ENCODE results near the gene SLC8A2. TPM values are rescaled to one million over a fixed set of nuclear protein-coding genes. Genes with fewer than 3 reads are reported as not detected.

The SLC8A2 gene
- total and polyA plus RNA-seq, 2 donors (not counting 1 experiment from before 2014, with no cell fraction given), result 0.07 TPM; not detected in 1

DNA sequence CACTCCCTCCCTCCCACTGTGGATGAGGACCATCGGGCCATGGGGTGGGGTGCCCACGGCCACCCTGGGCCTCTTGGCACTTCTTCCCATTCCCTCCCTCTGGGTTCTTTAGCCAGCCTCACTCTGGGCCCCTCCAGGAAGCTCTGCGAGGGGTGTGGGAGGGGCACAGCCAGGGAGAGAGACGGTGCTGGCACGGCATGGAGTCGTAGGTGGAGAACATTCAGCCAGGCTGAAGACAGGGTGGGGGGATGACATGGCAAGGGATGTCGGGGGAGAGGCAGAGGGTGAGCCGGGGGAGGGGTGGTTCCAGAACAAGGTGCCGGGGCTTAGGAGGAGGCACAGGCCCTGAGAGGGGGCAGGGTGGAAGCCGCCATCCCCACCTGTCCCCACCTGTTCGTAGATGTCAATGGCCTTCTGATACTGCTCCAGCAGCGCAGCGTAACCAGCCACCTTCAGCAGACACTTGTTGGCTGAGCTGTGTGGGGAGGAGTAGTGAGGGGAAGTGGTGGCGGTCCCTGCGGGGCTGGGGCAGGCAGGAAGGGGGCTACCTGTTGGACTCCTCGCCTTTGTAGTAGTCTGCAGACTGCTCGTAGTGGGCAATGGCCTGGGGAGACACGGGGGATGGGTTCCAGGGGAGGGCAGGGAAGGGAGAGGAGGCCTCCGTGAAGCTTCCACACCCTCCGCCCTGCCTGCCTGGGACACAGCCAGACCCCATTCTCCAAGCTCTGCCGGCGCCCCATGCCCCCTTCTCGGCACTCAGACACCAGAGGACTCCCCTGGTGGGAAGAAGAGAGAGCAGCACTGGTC lies 21.1 kb upstream of the SLC8A2 start:
- H3K4me1 ChIP-seq (ENCODE audit: control insufficient read depth in 2 of 2, insufficient read depth in 2 of 2, low read length in 2 of 2), result peaks cover 0 to 1% of the 10 kb centered on the region in 2 donors
- 64% methylated on average over 11 of the region's 23 CpGs for WGBS (ENCODE audit: insufficient coverage)
- intact Hi-C loops (cut with micrococcal nuclease), result no loop called here
- no peaks in the 10 kb centered on the region for H3K27me3 ChIP-seq (replicated peaks in 1 of 4; ENCODE audit: control extremely low read depth in 1 of 4, control insufficient read depth in 3 of 4, insufficient read depth in 4 of 4, low read length in 3 of 4)
- Mint-ChIP-seq H3K27me3 (no peaks in the 10 kb centered on the region), H3K27ac (no peak overlapping the region), H3K9me3 (ENCODE audit: insufficient read depth) (no peaks in the 10 kb centered on the region), H3K4me1 (peaks cover under 1% of the 10 kb centered on the region), H3K4me3 (no peak overlapping the region)
- H3K36me3 ChIP-seq (replicated peaks in 1 of 2; ENCODE audit: control extremely low read depth in 1 of 2, control insufficient read depth in 1 of 2, extremely low read depth in 1 of 2, insufficient read depth in 2 of 2, low read length in 1 of 2), result peaks cover 0 to 31% of the 10 kb centered on the region in 2 experiments
- no peak overlapping the region for H3K27ac ChIP-seq (ENCODE audit: low read length in 2 of 2)
- H4K20me1 ChIP-seq (ENCODE audit: control insufficient read depth, insufficient read depth, low read length, poor library complexity, severe bottlenecking), result peaks cover 14% of the 10 kb centered on the region
- no peak for TF ChIP-seq EZH2 (IDR thresholded peaks at IDR 0.05; ENCODE audit: borderline replicate concordance, insufficient read depth, low read depth, low read length, poor library complexity, severe bottlenecking)
- TF ChIP-seq, protein P1, sequence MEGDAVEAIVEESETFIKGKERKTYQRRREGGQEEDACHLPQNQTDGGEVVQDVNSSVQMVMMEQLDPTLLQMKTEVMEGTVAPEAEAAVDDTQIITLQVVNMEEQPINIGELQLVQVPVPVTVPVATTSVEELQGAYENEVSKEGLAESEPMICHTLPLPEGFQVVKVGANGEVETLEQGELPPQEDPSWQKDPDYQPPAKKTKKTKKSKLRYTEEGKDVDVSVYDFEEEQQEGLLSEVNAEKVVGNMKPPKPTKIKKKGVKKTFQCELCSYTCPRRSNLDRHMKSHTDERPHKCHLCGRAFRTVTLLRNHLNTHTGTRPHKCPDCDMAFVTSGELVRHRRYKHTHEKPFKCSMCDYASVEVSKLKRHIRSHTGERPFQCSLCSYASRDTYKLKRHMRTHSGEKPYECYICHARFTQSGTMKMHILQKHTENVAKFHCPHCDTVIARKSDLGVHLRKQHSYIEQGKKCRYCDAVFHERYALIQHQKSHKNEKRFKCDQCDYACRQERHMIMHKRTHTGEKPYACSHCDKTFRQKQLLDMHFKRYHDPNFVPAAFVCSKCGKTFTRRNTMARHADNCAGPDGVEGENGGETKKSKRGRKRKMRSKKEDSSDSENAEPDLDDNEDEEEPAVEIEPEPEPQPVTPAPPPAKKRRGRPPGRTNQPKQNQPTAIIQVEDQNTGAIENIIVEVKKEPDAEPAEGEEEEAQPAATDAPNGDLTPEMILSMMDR (IDR thresholded peaks at IDR 0.05), result no peak
- H3K4me2 ChIP-seq (replicated peaks; ENCODE audit: low read depth, low read length, poor library complexity, severe bottlenecking), result no peak overlapping the region
- no peak for DNase-seq
- POLR2A ChIA-PET, result no interaction called here
- no peak for ATAC-seq (ENCODE audit: low read depth)
- H3K79me2 ChIP-seq (ENCODE audit: control insufficient read depth, insufficient read depth, low read length), result peaks cover 3% of the 10 kb centered on the region
- H3K4me3 ChIP-seq (ENCODE audit: control extremely low read depth in 1 of 5, extremely low read depth in 1 of 5, insufficient read depth in 1 of 5, low read depth in 2 of 5, low read length in 4 of 5), result no peak overlapping the region
- no peak overlapping the region for H3K9ac ChIP-seq (ENCODE audit: low read length)
- CTCF ChIA-PET, result no interaction called here
- H3K9me3 ChIP-seq (ENCODE audit: control extremely low read depth in 1 of 3, control insufficient read depth in 2 of 3, insufficient read depth in 1 of 3, low read length in 2 of 3), result no peaks in the 10 kb centered on the region
- H2AFZ ChIP-seq (ENCODE audit: insufficient read depth, low read depth, low read length, poor library complexity, severe bottlenecking), result no peak overlapping the region

DNA sequence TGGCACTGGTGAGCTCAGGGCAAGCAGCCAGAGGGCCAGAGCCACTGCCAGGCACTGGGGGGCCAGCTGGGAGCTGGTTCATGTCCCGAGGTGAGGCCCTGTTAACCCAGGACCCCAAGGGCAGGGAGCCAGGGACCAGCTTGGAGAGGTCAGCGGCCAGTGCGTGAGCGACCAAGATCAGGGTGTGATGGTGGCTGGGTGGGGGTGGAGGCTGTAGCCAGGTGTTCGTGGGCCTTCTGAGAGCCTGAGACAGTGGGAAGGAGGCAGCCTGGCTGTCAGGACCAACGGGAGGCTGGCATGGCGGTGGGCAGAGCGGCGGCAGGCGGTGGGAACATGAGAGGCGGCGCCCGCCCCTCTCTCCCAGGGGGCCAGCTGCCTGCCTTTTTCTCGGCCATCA lies 20.4 kb upstream of the SLC8A2 start:
- H3K36me3 ChIP-seq (replicated peaks in 1 of 2; ENCODE audit: control extremely low read depth in 1 of 2, control insufficient read depth in 1 of 2, extremely low read depth in 1 of 2, insufficient read depth in 2 of 2, low read length in 1 of 2), result peaks cover 0 to 26% of the 10 kb centered on the region in 2 experiments
- ATAC-seq (ENCODE audit: low read depth) (no peak), DNase-seq (no peak)
- H3K27me3 ChIP-seq (replicated peaks in 1 of 4; ENCODE audit: control extremely low read depth in 1 of 4, control insufficient read depth in 3 of 4, insufficient read depth in 4 of 4, low read length in 3 of 4), result no peaks in the 10 kb centered on the region
- POLR2A ChIA-PET, result no interaction called here
- H3K9me3 ChIP-seq (ENCODE audit: control extremely low read depth in 1 of 3, control insufficient read depth in 2 of 3, insufficient read depth in 1 of 3, low read length in 2 of 3), result no peaks in the 10 kb centered on the region
- TF ChIP-seq, protein P1 (IDR thresholded peaks at IDR 0.05), result no peak
- TF ChIP-seq EZH2 (IDR thresholded peaks at IDR 0.05; ENCODE audit: borderline replicate concordance, insufficient read depth, low read depth, low read length, poor library complexity, severe bottlenecking), result no peak
- WGBS (ENCODE audit: insufficient coverage), result 96% methylated on average over 9 of the region's 14 CpGs
- H3K79me2 ChIP-seq (ENCODE audit: control insufficient read depth, insufficient read depth, low read length), result peaks cover 3% of the 10 kb centered on the region
- CTCF ChIA-PET, result no interaction called here
- peaks cover 4 to 8% of the 10 kb centered on the region in 2 donors for H3K4me1 ChIP-seq (ENCODE audit: control insufficient read depth in 2 of 2, insufficient read depth in 2 of 2, low read length in 2 of 2)
- intact Hi-C loops (cut with micrococcal nuclease), result no loop called here
- H3K27ac ChIP-seq (ENCODE audit: low read length in 2 of 2), result no peak overlapping the region
- no peak overlapping the region for H3K4me3 Mint-ChIP-seq
- no peak overlapping the region for H2AFZ ChIP-seq (ENCODE audit: insufficient read depth, low read depth, low read length, poor library complexity, severe bottlenecking)
- no peak overlapping the region for H3K4me2 ChIP-seq (replicated peaks; ENCODE audit: low read depth, low read length, poor library complexity, severe bottlenecking)
- H3K9me3 Mint-ChIP-seq (ENCODE audit: insufficient read depth), result no peaks in the 10 kb centered on the region
- H3K4me1 Mint-ChIP-seq, result peaks cover 7% of the 10 kb centered on the region
- H3K4me3 ChIP-seq (ENCODE audit: control extremely low read depth in 1 of 5, extremely low read depth in 1 of 5, insufficient read depth in 1 of 5, low read depth in 2 of 5, low read length in 4 of 5), result no peak overlapping the region
- no peak overlapping the region for H3K27ac Mint-ChIP-seq
- H3K27me3 Mint-ChIP-seq, result no peaks in the 10 kb centered on the region
- peaks cover 7% of the 10 kb centered on the region for H4K20me1 ChIP-seq (ENCODE audit: control insufficient read depth, insufficient read depth, low read length, poor library complexity, severe bottlenecking)
- no peak overlapping the region for H3K9ac ChIP-seq (ENCODE audit: low read length)
